ENCODE data around the gene WASHC1. TPM values are rescaled to one million over a fixed set of nuclear protein-coding genes. Genes with fewer than 3 reads are reported as not detected.
A peak's percentile ranks its signal among the peaks of the same experiment; 100 is the strongest.
"Not testable (repeated sequence)": the region's sequence is repeated elsewhere in the genome, so short reads cannot be mapped to it uniquely, and the experiment has no call there.

Gene WASHC1
- total RNA-seq = 10 to 100 TPM in 1 of 4 donors, 1 to 10 TPM in 3; 1.4 to 11.1 (median 6.8) TPM

DNA sequence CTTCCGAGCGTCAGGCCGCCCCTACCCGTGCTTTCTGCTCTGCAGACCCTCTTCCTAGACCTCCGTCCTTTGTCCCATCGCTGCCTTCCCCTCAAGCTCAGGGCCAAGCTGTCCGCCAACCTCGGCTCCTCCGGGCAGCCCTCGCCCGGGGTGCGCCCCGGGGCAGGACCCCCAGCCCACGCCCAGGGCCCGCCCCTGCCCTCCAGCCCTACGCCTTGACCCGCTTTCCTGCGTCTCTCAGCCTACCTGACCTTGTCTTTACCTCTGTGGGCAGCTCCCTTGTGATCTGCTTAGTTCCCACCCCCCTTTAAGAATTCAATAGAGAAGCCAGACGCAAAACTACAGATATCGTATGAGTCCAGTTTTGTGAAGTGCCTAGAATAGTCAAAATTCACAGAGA, at the start of gene WASHC1:
TSS of gene WASHC1 (minus strand) at position 101 of the 400 bp plus-strand sequence. CDS start 4,457 bp downstream, outside the sequence.
- H3K27me3 ChIP-seq; intact Hi-C loops (cut with DNase I); H3K4me1 ChIP-seq; DNase-seq; H3K27ac ChIP-seq; H3K9me3 ChIP-seq; H3K36me3 ChIP-seq: not testable (repeated sequence)
- no CpG with 5 or more reads among the region's 20 CpGs for WGBS, 2 donors
- H3K4me3 ChIP-seq (replicated peaks in 1 of 3) = peak within 1 kb of the TSS in 1 of 3 donors; percentile 37

- not testable (repeated sequence) for H3K36me3 ChIP-seq, H3K4me1 ChIP-seq
- 77% methylated on average over 3 of the region's 3 CpGs; no CpG with 5 or more reads in 1 of the 2 donors for WGBS, 2 donors
Observed at GRCh38 chr9:78333-78732, 49.1 kb upstream of the WASHC1 start.

GRCh38 chr9:76389-76788, 47.1 kb upstream of the WASHC1 start:
- 93 to 95% methylated on average over 2 to 3 of the region's 3 CpGs for WGBS, 2 donors
- H3K9me3 ChIP-seq; H3K4me3 ChIP-seq (replicated peaks in 1 of 3); intact Hi-C loops (cut with DNase I); H3K36me3 ChIP-seq; H3K27ac ChIP-seq; H3K4me1 ChIP-seq; DNase-seq; H3K27me3 ChIP-seq: not testable (repeated sequence)

More at GRCh38 chr9:78333-78732, 49.1 kb upstream of the WASHC1 start:
- H3K4me3 ChIP-seq (replicated peaks in 1 of 3); intact Hi-C loops (cut with DNase I); DNase-seq; H3K27ac ChIP-seq; H3K9me3 ChIP-seq; H3K27me3 ChIP-seq: not testable (repeated sequence)

- 35 to 39% methylated on average over 12 to 18 of the region's 18 CpGs for WGBS, 2 donors
- peak overlapping the region in 1 of 3 donors; percentile 34 for H3K4me3 ChIP-seq (replicated peaks in 1 of 3)
- DNase-seq; H3K27me3 ChIP-seq; H3K36me3 ChIP-seq; H3K27ac ChIP-seq; H3K4me1 ChIP-seq; intact Hi-C loops (cut with DNase I); H3K9me3 ChIP-seq: not testable (repeated sequence)
Observed at GRCh38 chr9:73900-74525, 44.8 kb upstream of the WASHC1 start.

- H3K9me3 ChIP-seq; H3K27ac ChIP-seq; intact Hi-C loops (cut with DNase I); H3K4me1 ChIP-seq; H3K27me3 ChIP-seq; H3K36me3 ChIP-seq: not testable (repeated sequence)
- peak; percentile 5 to 15 for DNase-seq
- WGBS, 2 donors = 0% methylated on average over 1 to 4 of the region's 109 CpGs
- H3K4me3 ChIP-seq (replicated peaks in 1 of 3) = peak overlapping the region in 1 of 3 donors; percentile 34
Observed at GRCh38 chr9:73076-73899, 44.0 kb upstream of the WASHC1 start.

DNA sequence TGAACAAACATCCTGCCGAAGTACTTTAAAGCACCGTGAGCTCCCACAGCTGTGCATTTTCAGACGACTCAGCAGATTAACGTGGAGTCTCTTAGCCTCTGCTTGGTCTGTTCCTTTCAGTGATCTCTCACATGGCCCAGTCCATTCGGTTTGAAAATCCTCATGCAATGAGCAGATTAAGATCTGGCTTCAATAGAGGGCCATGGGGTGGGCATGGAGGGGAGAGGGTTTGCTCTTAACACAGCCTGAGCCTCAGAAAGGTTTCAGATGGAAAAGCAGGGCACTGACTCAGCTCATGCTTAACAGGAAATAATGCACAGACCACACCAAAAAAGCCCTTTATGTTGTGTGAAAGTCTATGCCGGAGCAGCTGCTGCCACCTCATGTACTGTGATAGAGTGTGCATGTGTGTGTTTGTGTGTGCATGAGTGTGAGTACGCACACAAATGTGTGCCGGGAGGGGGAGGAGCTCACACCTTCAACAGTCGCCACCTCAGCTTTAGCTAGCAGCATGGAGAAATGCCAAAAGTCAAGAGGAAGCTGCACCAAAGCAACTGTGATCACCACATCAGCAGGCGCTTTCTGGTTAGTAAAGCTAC, 33.9 kb upstream of the WASHC1 start:
- intact Hi-C loops (cut with DNase I); H3K4me1 ChIP-seq; H3K4me3 ChIP-seq (replicated peaks in 1 of 3); H3K27ac ChIP-seq; H3K9me3 ChIP-seq; H3K36me3 ChIP-seq; H3K27me3 ChIP-seq: not testable (repeated sequence)
- peak in 1 of 2 donors; percentile 14 for DNase-seq
- WGBS, 2 donors = 6 to 7% methylated on average over 5 to 6 of the region's 10 CpGs

DNA sequence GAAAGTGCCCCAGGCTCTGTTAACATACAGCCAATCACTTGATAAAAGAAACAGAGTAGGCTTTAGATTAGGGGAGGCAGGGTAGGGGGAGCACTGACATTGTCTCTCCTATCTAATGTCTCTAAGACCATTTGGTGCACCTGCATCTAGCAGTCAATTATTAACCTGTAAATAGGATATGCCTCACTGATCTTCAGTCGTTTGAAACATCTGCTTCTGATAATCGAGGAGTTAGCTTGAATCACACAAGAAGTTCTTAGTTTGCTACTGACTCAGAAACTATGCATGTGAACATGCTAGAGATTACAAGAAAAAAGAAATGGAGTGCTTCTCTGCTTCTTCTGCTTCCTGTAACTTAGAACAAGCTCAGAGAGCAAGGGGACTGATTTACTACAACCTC, 23.4 kb upstream of the WASHC1 start:
- H3K27ac ChIP-seq; H3K27me3 ChIP-seq; H3K9me3 ChIP-seq; H3K36me3 ChIP-seq; H3K4me3 ChIP-seq (replicated peaks in 1 of 3); H3K4me1 ChIP-seq; DNase-seq; intact Hi-C loops (cut with DNase I): not testable (repeated sequence)
- WGBS, 2 donors = 16 to 19% methylated on average over 2 of the region's 2 CpGs

DNA sequence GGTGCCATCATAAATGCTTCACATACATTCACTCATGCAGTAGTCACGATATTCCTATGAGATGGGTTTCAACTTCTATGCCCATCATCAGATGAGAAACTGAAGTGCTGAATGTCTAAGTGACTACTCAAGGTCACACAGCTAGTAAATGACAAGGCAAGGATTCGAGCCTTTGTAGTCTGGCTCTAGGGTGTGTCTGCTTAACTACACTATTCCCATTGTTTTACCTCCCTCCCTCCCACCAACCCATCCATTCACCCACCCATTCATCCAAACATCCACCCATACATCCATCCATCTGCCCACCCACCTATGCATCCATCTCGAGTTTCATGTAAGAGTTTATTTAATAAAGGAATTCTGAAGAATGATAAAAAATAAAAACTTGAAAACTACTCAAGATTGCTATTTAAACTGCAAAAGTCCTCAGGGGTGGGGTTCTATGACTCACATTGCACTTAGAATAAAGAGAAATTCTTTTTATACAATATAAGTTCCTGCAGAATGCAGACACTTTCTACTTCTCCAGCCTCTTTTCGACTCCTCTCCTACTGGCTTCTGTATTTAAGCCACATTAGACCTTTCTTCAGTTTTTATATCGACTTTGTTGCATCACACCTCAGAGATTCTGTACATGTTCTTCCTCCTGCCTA, 19.1 kb upstream of the WASHC1 start:
- H3K27ac ChIP-seq; H3K9me3 ChIP-seq; H3K4me3 ChIP-seq (replicated peaks in 1 of 3); intact Hi-C loops (cut with DNase I); H3K36me3 ChIP-seq; H3K4me1 ChIP-seq; H3K27me3 ChIP-seq; DNase-seq: not testable (repeated sequence)
- WGBS, 2 donors = 72% methylated on average over 4 to 5 of the region's 5 CpGs

- H3K27me3 ChIP-seq; intact Hi-C loops (cut with DNase I): not testable (repeated sequence)
- WGBS, 2 donors = 73 to 90% methylated on average over 8 to 9 of the region's 12 CpGs
Observed at GRCh38 chr9:46639-47271, 17.5 kb upstream of the WASHC1 start.

DNA sequence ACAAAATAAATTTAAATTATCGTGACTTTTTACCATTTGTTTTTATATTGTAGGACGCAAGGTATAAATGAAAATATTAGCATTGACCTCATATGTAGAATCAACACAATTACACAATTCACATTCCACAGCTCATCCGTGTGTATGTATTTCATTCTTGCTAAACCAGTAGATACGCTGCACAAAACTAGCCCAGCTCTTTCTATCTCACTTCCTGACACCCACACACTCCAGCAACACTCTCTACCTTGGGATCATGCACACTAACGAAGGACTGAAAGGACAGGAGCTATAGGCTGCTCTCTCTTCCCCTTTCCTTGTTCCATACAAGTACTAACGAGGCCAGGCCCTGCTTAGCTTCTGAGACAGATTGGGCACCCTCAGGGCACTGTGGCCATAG, 16.9 kb upstream of the WASHC1 start:
- intact Hi-C loops (cut with DNase I); H3K9me3 ChIP-seq; DNase-seq; H3K36me3 ChIP-seq; H3K4me3 ChIP-seq (replicated peaks in 1 of 3); H3K27ac ChIP-seq; H3K27me3 ChIP-seq; H3K4me1 ChIP-seq: not testable (repeated sequence)
- WGBS, 2 donors = 48 to 70% methylated on average over 5 to 6 of the region's 6 CpGs

More at GRCh38 chr9:46639-47271, 17.5 kb upstream of the WASHC1 start:
- not testable (repeated sequence) for H3K9me3 ChIP-seq; H3K27ac ChIP-seq; DNase-seq; H3K4me1 ChIP-seq; H3K4me3 ChIP-seq (replicated peaks in 1 of 3); H3K36me3 ChIP-seq

GRCh38 chr9:45180-45878, 16.1 kb upstream of the WASHC1 start:
- DNase-seq = not testable (repeated sequence)

More at GRCh38 chr9:45180-45878, 16.1 kb upstream of the WASHC1 start:
- H3K9me3 ChIP-seq; H3K36me3 ChIP-seq; H3K4me1 ChIP-seq; intact Hi-C loops (cut with DNase I); H3K27ac ChIP-seq; H3K4me3 ChIP-seq (replicated peaks in 1 of 3); H3K27me3 ChIP-seq: not testable (repeated sequence)
- WGBS, 2 donors = 86% methylated on average over 16 of the region's 16 CpGs

All from thyroid gland (tissue), 4 donors.